Measurements from ENCODE around the gene RAPGEF1. TPM values are rescaled to one million over a fixed set of nuclear protein-coding genes. Genes with fewer than 3 reads are reported as not detected.

Gene RAPGEF1
- total and polyA plus RNA-seq, 2 experiments from 2014 or later: 9.9 to 82.8 TPM

DNA sequence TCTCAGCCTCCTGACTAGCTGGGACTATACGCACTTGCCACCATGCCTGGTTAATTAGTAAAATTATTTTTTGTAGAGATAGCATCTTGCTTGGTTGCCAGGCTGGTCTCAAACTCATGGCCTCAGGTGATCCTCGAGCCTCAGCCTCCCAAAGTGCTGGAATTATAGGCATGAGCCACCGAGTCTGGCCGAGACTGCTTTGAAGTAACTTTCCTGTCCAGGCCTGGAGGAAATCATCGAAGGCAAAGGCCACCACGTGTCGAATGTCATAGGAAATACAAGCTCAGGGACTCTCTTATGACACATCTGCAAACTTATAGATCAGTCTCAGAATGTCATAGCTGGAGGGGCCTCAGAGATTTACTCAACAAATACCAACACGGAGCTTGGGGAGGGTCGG lies 25.1 kb downstream of the RAPGEF1 start:
- H3K4me1 Mint-ChIP-seq: peaks cover 22% of the 10 kb centered on the region
- Histone ChIP-seq H3K36me3 (ENCODE audit: insufficient read depth) (no peaks in the 10 kb centered on the region), H3K27me3 (ENCODE audit: insufficient read depth) (no peaks in the 10 kb centered on the region), H3K4me3 (no peak overlapping the region), H2AFZ (no peak overlapping the region), H3K4me2 (no peak overlapping the region), H3F3A (replicated peaks; ENCODE audit: low read depth) (0 out of 2 replicates have a peak, but pooled peaks cover 3% of the 10 kb centered on the region), H4K20me1 (replicated peaks; ENCODE audit: insufficient read depth) (peaks cover 3% of the 10 kb centered on the region; the same call in 1 of the 2 replicates), H3K4me1 (ENCODE audit: insufficient read depth) (peaks cover 19% of the 10 kb centered on the region), H3K79me2 (replicated peaks; ENCODE audit: insufficient read depth) (peaks cover 97% of the 10 kb centered on the region), H3K27ac (ENCODE audit: low read depth) (no peak overlapping the region), H3K9me2 (ENCODE audit: insufficient read depth) (no peaks in the 10 kb centered on the region)
- DNase-seq (ENCODE audit: low spot score) (no peak), ATAC-seq (no peak)
- H3K27ac Mint-ChIP-seq: no peak overlapping the region
- TF ChIP-seq STAT1 (IDR thresholded peaks at IDR 0.05; ENCODE audit: unreplicated experiment) (no peak), CREB1 (CRISPR knock-in tag; IDR thresholded peaks at IDR 0.05; ENCODE audit: low read depth) (no peak), JUNB (IDR thresholded peaks at IDR 0.05; ENCODE audit: unreplicated experiment) (no peak)
- TF ChIP-seq, protein P1, sequence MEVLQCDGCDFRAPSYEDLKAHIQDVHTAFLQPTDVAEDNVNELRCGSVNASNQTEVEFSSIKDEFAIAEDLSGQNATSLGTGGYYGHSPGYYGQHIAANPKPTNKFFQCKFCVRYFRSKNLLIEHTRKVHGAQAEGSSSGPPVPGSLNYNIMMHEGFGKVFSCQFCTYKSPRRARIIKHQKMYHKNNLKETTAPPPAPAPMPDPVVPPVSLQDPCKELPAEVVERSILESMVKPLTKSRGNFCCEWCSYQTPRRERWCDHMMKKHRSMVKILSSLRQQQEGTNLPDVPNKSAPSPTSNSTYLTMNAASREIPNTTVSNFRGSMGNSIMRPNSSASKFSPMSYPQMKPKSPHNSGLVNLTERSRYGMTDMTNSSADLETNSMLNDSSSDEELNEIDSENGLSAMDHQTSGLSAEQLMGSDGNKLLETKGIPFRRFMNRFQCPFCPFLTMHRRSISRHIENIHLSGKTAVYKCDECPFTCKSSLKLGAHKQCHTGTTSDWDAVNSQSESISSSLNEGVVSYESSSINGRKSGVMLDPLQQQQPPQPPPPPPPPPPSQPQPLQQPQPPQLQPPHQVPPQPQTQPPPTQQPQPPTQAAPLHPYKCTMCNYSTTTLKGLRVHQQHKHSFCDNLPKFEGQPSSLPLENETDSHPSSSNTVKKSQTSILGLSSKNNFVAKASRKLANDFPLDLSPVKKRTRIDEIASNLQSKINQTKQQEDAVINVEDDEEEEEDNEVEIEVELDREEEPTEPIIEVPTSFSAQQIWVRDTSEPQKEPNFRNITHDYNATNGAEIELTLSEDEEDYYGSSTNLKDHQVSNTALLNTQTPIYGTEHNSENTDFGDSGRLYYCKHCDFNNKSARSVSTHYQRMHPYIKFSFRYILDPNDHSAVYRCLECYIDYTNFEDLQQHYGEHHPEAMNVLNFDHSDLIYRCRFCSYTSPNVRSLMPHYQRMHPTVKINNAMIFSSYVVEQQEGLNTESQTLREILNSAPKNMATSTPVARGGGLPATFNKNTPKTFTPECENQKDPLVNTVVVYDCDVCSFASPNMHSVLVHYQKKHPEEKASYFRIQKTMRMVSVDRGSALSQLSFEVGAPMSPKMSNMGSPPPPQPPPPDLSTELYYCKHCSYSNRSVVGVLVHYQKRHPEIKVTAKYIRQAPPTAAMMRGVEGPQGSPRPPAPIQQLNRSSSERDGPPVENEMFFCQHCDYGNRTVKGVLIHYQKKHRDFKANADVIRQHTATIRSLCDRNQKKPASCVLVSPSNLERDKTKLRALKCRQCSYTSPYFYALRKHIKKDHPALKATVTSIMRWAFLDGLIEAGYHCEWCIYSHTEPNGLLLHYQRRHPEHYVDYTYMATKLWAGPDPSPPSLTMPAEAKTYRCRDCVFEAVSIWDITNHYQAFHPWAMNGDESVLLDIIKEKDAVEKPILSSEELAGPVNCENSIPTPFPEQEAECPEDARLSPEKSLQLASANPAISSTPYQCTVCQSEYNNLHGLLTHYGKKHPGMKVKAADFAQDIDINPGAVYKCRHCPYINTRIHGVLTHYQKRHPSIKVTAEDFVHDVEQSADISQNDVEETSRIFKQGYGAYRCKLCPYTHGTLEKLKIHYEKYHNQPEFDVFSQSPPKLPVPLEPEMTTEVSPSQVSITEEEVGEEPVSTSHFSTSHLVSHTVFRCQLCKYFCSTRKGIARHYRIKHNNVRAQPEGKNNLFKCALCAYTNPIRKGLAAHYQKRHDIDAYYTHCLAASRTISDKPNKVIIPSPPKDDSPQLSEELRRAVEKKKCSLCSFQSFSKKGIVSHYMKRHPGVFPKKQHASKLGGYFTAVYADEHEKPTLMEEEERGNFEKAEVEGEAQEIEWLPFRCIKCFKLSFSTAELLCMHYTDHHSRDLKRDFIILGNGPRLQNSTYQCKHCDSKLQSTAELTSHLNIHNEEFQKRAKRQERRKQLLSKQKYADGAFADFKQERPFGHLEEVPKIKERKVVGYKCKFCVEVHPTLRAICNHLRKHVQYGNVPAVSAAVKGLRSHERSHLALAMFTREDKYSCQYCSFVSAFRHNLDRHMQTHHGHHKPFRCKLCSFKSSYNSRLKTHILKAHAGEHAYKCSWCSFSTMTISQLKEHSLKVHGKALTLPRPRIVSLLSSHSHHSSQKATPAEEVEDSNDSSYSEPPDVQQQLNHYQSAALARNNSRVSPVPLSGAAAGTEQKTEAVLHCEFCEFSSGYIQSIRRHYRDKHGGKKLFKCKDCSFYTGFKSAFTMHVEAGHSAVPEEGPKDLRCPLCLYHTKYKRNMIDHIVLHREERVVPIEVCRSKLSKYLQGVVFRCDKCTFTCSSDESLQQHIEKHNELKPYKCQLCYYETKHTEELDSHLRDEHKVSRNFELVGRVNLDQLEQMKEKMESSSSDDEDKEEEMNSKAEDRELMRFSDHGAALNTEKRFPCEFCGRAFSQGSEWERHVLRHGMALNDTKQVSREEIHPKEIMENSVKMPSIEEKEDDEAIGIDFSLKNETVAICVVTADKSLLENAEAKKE (CRISPR knock-in tag; IDR thresholded peaks at IDR 0.05): no peak
- TF ChIP-seq, protein P2, sequence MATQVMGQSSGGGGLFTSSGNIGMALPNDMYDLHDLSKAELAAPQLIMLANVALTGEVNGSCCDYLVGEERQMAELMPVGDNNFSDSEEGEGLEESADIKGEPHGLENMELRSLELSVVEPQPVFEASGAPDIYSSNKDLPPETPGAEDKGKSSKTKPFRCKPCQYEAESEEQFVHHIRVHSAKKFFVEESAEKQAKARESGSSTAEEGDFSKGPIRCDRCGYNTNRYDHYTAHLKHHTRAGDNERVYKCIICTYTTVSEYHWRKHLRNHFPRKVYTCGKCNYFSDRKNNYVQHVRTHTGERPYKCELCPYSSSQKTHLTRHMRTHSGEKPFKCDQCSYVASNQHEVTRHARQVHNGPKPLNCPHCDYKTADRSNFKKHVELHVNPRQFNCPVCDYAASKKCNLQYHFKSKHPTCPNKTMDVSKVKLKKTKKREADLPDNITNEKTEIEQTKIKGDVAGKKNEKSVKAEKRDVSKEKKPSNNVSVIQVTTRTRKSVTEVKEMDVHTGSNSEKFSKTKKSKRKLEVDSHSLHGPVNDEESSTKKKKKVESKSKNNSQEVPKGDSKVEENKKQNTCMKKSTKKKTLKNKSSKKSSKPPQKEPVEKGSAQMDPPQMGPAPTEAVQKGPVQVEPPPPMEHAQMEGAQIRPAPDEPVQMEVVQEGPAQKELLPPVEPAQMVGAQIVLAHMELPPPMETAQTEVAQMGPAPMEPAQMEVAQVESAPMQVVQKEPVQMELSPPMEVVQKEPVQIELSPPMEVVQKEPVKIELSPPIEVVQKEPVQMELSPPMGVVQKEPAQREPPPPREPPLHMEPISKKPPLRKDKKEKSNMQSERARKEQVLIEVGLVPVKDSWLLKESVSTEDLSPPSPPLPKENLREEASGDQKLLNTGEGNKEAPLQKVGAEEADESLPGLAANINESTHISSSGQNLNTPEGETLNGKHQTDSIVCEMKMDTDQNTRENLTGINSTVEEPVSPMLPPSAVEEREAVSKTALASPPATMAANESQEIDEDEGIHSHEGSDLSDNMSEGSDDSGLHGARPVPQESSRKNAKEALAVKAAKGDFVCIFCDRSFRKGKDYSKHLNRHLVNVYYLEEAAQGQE (IDR thresholded peaks at IDR 0.05; ENCODE audit: unreplicated experiment): no peak
- peaks cover 8% of the 10 kb centered on the region for H3K27me3 Mint-ChIP-seq (ENCODE audit: insufficient read depth, low read depth, poor library complexity)
- H3K36me3 Mint-ChIP-seq (ENCODE audit: low read depth): peaks cover 8% of the 10 kb centered on the region; the same call in 1 of the 3 replicates
- no peaks in the 10 kb centered on the region for H3K9me3 Mint-ChIP-seq
- no peak overlapping the region for H3K4me3 Mint-ChIP-seq
